Measurements from ENCODE around the gene PRKACA. TPM values are rescaled to one million over a fixed set of nuclear protein-coding genes. Genes with fewer than 3 reads are reported as not detected.

Gene PRKACA
- polyA plus RNA-seq, 4 donors: 34.7 to 66.1 (median 44.1) TPM

DNA sequence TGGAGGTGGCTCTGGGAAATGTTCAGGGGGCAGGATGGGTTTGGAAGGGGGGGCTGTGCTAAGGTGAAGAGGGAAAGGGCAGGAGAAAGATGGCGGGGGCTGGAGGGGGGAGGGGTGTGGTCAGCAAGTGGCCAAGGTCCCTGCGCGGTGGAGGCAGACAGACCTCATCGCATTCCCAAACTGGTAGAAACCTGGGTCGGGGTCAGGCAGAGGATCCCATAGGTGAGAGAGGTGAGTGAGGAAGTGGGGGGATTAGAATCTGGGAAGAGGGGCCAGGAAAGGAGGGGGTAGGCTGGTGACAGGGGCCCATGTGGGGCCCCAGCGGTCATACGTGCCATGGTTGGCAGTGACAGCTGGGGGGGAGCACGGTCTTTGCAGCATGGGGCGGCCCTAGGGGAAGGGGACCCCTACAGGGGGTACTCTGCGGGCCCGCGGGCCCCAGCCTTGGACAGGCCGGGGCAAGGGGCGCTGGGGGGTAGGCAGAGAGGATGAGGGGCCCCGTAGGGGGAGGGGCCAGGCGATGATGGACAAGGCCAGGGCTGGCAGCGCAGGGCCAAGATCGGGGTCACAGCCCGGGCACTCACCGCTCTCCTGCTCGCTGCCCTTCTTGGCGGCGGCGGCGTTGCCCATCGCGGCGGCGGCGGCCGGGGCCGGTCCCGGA lies 514 bp downstream of the PRKACA start:
- Histone ChIP-seq H3K4me1 (ENCODE audit: control insufficient read depth in 3 of 3, insufficient read depth in 2 of 3, low read depth in 1 of 3, low read length in 2 of 3) (peaks cover 2 to 39% (median 19%) of the 10 kb centered on the region in 3 donors), H3K27me3 (ENCODE audit: control insufficient read depth in 3 of 3, insufficient read depth in 3 of 3, low read length in 3 of 3) (no peaks in the 10 kb centered on the region), H3K4me3 (ENCODE audit: low read depth in 1 of 3, low read length in 3 of 3) (peak overlapping the region; percentile 87 to 93 (median 92)), H3K9me3 (ENCODE audit: control insufficient read depth in 2 of 2, insufficient read depth in 1 of 2, low read depth in 1 of 2, low read length in 1 of 2) (no peaks in the 10 kb centered on the region), H3K36me3 (ENCODE audit: control insufficient read depth in 3 of 3, insufficient read depth in 2 of 3, low read depth in 1 of 3, low read length in 3 of 3) (peaks cover 0 to 21% (median 0%) of the 10 kb centered on the region in 3 donors), H3K27ac (ENCODE audit: low read depth in 1 of 3, low read length in 2 of 3) (peak overlapping the region in 2 of 3 donors; percentile 46 to 51)
- DNase-seq: peak in 1 of 2 donors; percentile 61
- FAIRE-seq: no peak
- 0 to 1% (median 1%) methylated on average over 17 to 33 of the region's 33 CpGs for WGBS, 3 donors

DNA sequence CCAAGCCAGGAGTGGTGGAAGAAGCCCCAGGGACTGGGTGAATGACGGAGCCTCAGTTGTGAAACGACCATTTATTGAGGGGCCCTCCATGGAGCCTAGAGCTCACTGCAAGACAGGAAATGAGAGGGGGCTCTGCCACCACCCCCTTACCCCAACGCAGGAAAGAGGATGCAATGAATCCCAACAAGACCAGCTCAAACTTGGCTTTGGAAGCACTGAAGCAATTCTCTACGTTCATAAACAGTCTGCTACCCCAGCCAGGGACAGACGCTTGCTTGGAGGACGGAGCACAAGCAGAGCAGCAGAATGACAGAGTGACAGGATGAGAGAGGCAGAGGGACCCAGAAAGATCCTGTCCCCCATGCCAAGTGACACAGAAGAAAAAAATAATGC lies 1.0 kb downstream of the PRKACA start:
- peak overlapping the region in 1 of 3 donors; percentile 36 for H3K27ac ChIP-seq (ENCODE audit: low read depth in 1 of 3, low read length in 2 of 3)
- WGBS, 3 donors: 16 to 18% (median 16%) methylated on average over 6 of the region's 6 CpGs
- peaks cover 0 to 26% (median 0%) of the 10 kb centered on the region in 3 donors for H3K36me3 ChIP-seq (ENCODE audit: control insufficient read depth in 3 of 3, insufficient read depth in 2 of 3, low read depth in 1 of 3, low read length in 3 of 3)
- DNase-seq (no peak), FAIRE-seq (no peak)
- peak overlapping the region; percentile 87 to 93 (median 92) for H3K4me3 ChIP-seq (ENCODE audit: low read depth in 1 of 3, low read length in 3 of 3)
- no peaks in the 10 kb centered on the region for H3K9me3 ChIP-seq (ENCODE audit: control insufficient read depth in 2 of 2, insufficient read depth in 1 of 2, low read depth in 1 of 2, low read length in 1 of 2)
- H3K27me3 ChIP-seq (ENCODE audit: control insufficient read depth in 3 of 3, insufficient read depth in 3 of 3, low read length in 3 of 3): no peaks in the 10 kb centered on the region
- H3K4me1 ChIP-seq (ENCODE audit: control insufficient read depth in 3 of 3, insufficient read depth in 2 of 3, low read depth in 1 of 3, low read length in 2 of 3): peaks cover 2 to 39% (median 20%) of the 10 kb centered on the region in 3 donors

DNA sequence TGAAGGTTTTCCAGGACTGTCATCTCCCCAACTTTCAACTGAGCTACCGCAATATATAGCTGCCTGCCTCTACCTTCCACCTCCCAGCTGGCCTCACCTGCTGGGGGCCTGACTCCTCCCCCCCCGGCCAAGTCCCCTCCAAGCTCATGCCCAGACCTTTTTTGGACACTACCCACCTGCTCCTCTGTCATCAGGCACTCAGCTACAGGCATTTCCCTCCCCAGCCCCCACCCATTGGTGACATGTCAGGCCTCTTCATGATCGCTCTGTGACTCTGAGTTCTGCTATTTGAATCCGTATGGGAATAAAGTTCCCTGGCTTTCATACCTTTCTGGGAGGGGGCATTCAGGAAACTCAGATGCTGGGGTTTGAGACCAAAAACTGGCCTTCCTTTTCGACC lies 1.8 kb downstream of the PRKACA start:
- H3K4me3 ChIP-seq (ENCODE audit: low read depth in 1 of 3, low read length in 3 of 3): no peak overlapping the region
- DNase-seq (no peak), FAIRE-seq (no peak)
- no peaks in the 10 kb centered on the region for H3K27me3 ChIP-seq (ENCODE audit: control insufficient read depth in 3 of 3, insufficient read depth in 3 of 3, low read length in 3 of 3)
- WGBS, 3 donors: 83 to 86% (median 85%) methylated on average over 5 of the region's 5 CpGs
- peaks cover 2 to 39% (median 20%) of the 10 kb centered on the region in 3 donors for H3K4me1 ChIP-seq (ENCODE audit: control insufficient read depth in 3 of 3, insufficient read depth in 2 of 3, low read depth in 1 of 3, low read length in 2 of 3)
- no peaks in the 10 kb centered on the region for H3K9me3 ChIP-seq (ENCODE audit: control insufficient read depth in 2 of 2, insufficient read depth in 1 of 2, low read depth in 1 of 2, low read length in 1 of 2)
- H3K27ac ChIP-seq (ENCODE audit: low read depth in 1 of 3, low read length in 2 of 3): no peak overlapping the region
- peaks cover 0 to 26% (median 0%) of the 10 kb centered on the region in 3 donors for H3K36me3 ChIP-seq (ENCODE audit: control insufficient read depth in 3 of 3, insufficient read depth in 2 of 3, low read depth in 1 of 3, low read length in 3 of 3)

DNA sequence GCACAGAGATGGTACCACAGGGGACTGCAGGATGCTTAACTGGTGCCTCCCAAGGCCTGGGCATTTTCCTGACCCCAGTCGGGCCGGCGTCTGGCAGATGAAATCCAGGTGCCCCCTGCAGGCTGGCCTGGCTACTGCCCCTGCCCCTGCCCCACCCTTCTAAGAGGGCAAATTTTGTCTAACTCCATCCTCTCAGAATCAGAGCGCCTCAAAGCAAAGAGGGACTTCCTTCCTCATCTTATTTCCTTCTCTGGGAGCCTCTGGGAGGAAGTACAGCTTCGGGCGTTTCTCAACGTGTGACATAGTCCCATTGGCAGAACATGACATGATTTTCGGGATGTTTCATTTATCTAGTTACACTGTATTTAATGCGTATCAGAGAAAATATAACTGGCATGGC lies 2.7 kb downstream of the PRKACA start:
- peak overlapping the region in 1 of 3 donors; percentile 31 for H3K27ac ChIP-seq (ENCODE audit: low read depth in 1 of 3, low read length in 2 of 3)
- WGBS, 3 donors: 33 to 43% (median 35%) methylated on average over 9 of the region's 9 CpGs
- DNase-seq (peak in 1 of 2 donors; percentile 41), FAIRE-seq (no peak)
- H3K27me3 ChIP-seq (ENCODE audit: control insufficient read depth in 3 of 3, insufficient read depth in 3 of 3, low read length in 3 of 3): no peaks in the 10 kb centered on the region
- no peak overlapping the region for H3K4me3 ChIP-seq (ENCODE audit: low read depth in 1 of 3, low read length in 3 of 3)
- H3K36me3 ChIP-seq (ENCODE audit: control insufficient read depth in 3 of 3, insufficient read depth in 2 of 3, low read depth in 1 of 3, low read length in 3 of 3): peaks cover 0 to 19% (median 0%) of the 10 kb centered on the region in 3 donors
- H3K9me3 ChIP-seq (ENCODE audit: control insufficient read depth in 2 of 2, insufficient read depth in 1 of 2, low read depth in 1 of 2, low read length in 1 of 2): no peaks in the 10 kb centered on the region
- peaks cover 2 to 38% (median 20%) of the 10 kb centered on the region in 3 donors for H3K4me1 ChIP-seq (ENCODE audit: control insufficient read depth in 3 of 3, insufficient read depth in 2 of 3, low read depth in 1 of 3, low read length in 2 of 3)

DNA sequence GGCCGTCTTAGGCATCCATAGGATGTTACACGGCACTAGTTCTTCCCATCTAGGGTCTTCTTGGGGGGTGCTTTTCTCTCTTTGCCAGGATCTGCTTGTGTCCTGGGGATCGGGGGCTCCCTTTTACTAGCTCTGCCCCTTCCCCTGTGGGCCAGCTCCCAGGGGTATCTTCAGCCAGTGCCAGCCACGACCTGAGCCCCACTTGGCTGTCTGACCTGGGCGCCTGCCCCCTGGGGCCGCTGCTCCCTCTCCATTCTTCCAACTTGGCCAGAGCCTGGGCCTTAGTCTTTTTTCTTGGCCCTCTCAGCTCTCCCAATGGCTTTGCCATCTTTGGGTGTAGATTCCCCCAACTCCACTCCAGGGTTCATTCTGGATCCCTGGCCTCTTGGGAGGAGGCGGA lies 3.1 kb downstream of the PRKACA start:
- WGBS, 3 donors: 89 to 93% (median 92%) methylated on average over 7 of the region's 7 CpGs
- peaks cover 0 to 19% (median 0%) of the 10 kb centered on the region in 3 donors for H3K36me3 ChIP-seq (ENCODE audit: control insufficient read depth in 3 of 3, insufficient read depth in 2 of 3, low read depth in 1 of 3, low read length in 3 of 3)
- H3K27ac ChIP-seq (ENCODE audit: low read depth in 1 of 3, low read length in 2 of 3): peak overlapping the region in 1 of 3 donors; percentile 31
- peaks cover 2 to 34% (median 20%) of the 10 kb centered on the region in 3 donors for H3K4me1 ChIP-seq (ENCODE audit: control insufficient read depth in 3 of 3, insufficient read depth in 2 of 3, low read depth in 1 of 3, low read length in 2 of 3)
- no peaks in the 10 kb centered on the region for H3K9me3 ChIP-seq (ENCODE audit: control insufficient read depth in 2 of 2, insufficient read depth in 1 of 2, low read depth in 1 of 2, low read length in 1 of 2)
- DNase-seq (no peak), FAIRE-seq (no peak)
- H3K4me3 ChIP-seq (ENCODE audit: low read depth in 1 of 3, low read length in 3 of 3): no peak overlapping the region
- no peaks in the 10 kb centered on the region for H3K27me3 ChIP-seq (ENCODE audit: control insufficient read depth in 3 of 3, insufficient read depth in 3 of 3, low read length in 3 of 3)

DNA sequence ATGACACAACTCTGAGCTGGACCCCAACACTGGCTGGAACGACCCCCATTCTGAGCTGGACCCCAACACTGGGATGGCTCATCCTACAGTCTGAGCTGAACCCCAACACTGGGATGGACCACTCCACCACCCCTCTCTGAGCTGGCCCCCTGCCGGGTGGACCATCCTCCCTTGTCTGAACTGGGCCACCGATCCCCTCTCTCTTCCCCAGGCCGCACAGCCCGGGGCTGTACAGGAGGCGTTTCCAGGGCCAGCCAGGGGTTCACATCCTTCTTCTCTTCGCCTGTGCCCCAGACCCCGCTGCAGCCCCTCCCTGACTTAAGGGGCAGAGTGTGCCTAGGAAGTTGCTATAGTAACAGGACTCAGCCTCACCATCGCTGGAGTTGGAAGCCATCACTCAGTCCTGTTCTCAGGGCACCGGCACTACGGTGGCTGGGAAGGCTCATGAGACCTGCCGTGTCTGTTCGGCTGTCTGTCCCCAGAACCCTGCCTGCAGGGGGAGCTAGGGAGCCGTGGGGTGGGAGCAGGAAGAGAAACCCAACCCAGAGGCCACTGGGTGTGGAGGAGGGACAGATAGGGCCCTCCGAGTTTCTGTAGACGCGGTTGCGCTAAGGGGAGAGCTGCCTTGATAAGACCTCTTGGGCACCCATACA lies 3.7 kb downstream of the PRKACA start:
- DNase-seq (no peak), FAIRE-seq (no peak)
- 83 to 84% (median 84%) methylated on average over 18 of the region's 18 CpGs for WGBS, 3 donors
- H3K36me3 ChIP-seq (ENCODE audit: control insufficient read depth in 3 of 3, insufficient read depth in 2 of 3, low read depth in 1 of 3, low read length in 3 of 3): peaks cover 0 to 23% (median 0%) of the 10 kb centered on the region in 3 donors
- no peaks in the 10 kb centered on the region for H3K9me3 ChIP-seq (ENCODE audit: control insufficient read depth in 2 of 2, insufficient read depth in 1 of 2, low read depth in 1 of 2, low read length in 1 of 2)
- peaks cover 1 to 29% (median 17%) of the 10 kb centered on the region in 3 donors for H3K4me1 ChIP-seq (ENCODE audit: control insufficient read depth in 3 of 3, insufficient read depth in 2 of 3, low read depth in 1 of 3, low read length in 2 of 3)
- H3K27ac ChIP-seq (ENCODE audit: low read depth in 1 of 3, low read length in 2 of 3): peak overlapping the region in 1 of 3 donors; percentile 67
- H3K27me3 ChIP-seq (ENCODE audit: control insufficient read depth in 3 of 3, insufficient read depth in 3 of 3, low read length in 3 of 3): no peaks in the 10 kb centered on the region
- no peak overlapping the region for H3K4me3 ChIP-seq (ENCODE audit: low read depth in 1 of 3, low read length in 3 of 3)

DNA sequence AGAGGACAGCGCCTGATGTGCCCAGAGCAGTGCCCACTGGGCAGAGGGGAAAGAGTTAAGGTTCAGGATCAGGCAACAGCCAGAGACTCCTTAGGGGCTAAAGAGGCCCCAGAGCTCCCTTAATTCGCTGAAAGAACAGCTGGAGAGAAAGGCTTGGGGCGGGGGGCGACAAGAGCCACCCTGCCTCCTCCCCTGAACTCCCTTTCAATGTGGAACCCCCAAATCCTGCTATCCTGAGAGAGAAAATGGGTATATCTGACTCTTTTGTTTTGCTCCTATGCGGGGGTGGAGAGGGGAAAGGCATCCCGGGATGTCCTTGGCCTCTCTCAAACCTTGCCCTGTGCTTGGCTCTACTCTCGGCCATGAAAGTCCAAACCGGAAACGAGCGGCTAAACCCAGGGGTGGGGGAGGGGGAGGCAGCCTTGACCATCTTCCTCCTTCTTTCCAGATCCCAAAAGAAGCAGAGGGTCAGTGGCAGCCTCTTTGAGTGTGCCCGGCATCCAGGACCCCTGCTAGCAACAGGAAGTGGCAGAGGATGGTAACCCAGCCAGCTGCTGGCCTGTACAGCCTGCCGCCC lies 4.7 kb downstream of the PRKACA start:
- 52 to 66% (median 61%) methylated on average over 12 of the region's 12 CpGs for WGBS, 3 donors
- peaks cover 0 to 22% (median 17%) of the 10 kb centered on the region in 3 donors for H3K4me1 ChIP-seq (ENCODE audit: control insufficient read depth in 3 of 3, insufficient read depth in 2 of 3, low read depth in 1 of 3, low read length in 2 of 3)
- peaks cover 0 to 25% (median 0%) of the 10 kb centered on the region in 3 donors for H3K36me3 ChIP-seq (ENCODE audit: control insufficient read depth in 3 of 3, insufficient read depth in 2 of 3, low read depth in 1 of 3, low read length in 3 of 3)
- no peaks in the 10 kb centered on the region for H3K27me3 ChIP-seq (ENCODE audit: control insufficient read depth in 3 of 3, insufficient read depth in 3 of 3, low read length in 3 of 3)
- no peak for FAIRE-seq
- DNase-seq: no peak
- no peak overlapping the region for H3K4me3 ChIP-seq (ENCODE audit: low read depth in 1 of 3, low read length in 3 of 3)
- peak overlapping the region in 2 of 3 donors; percentile 42 to 67 for H3K27ac ChIP-seq (ENCODE audit: low read depth in 1 of 3, low read length in 2 of 3)
- no peaks in the 10 kb centered on the region for H3K9me3 ChIP-seq (ENCODE audit: control insufficient read depth in 2 of 2, insufficient read depth in 1 of 2, low read depth in 1 of 2, low read length in 1 of 2)

DNA sequence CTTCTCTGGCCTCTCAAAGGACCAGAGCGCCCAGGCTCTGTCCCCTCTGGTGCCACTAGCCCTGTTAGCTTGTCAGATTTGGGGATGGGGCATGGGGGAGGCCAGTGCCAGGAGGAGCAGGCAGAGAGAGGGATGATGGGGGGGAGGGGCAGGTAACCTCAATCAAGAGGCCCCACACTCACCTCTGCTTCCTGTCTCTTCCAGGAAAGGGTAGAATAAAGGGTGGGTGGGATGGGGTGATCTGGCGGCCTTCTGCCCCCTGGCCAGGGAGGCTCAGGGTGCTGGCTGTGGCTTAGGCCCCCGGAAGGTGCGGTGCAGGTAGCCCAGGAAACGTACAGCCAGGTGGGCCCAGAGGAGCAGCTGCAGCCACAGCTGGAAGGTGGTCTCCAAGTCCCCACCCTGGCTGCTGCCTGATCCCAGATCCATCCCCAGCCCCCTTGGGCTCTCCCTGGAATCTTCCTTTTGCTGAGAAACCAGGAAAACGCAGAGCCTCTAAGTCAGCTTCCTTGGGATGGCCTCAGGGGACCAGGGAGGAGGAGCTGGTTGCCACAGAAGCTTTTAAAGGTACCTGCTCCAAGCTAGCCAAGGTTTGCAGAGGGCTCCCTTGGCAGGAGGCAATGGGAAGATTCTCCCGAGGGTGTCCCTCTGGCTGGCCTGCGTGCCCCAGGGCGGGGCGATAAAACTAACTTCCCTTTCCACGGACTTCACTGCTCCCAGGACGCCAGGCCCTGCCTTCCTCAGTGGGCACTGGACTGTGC lies 5.3 kb downstream of the PRKACA start:
- Histone ChIP-seq H3K9me3 (ENCODE audit: control insufficient read depth in 2 of 2, insufficient read depth in 1 of 2, low read depth in 1 of 2, low read length in 1 of 2) (no peaks in the 10 kb centered on the region), H3K4me1 (ENCODE audit: control insufficient read depth in 3 of 3, insufficient read depth in 2 of 3, low read depth in 1 of 3, low read length in 2 of 3) (peaks cover 0 to 22% (median 17%) of the 10 kb centered on the region in 3 donors), H3K27me3 (ENCODE audit: control insufficient read depth in 3 of 3, insufficient read depth in 3 of 3, low read length in 3 of 3) (no peaks in the 10 kb centered on the region), H3K27ac (ENCODE audit: low read depth in 1 of 3, low read length in 2 of 3) (peak overlapping the region in 2 of 3 donors; percentile 37 to 67), H3K36me3 (ENCODE audit: control insufficient read depth in 3 of 3, insufficient read depth in 2 of 3, low read depth in 1 of 3, low read length in 3 of 3) (peaks cover 0 to 31% (median 0%) of the 10 kb centered on the region in 3 donors), H3K4me3 (ENCODE audit: low read depth in 1 of 3, low read length in 3 of 3) (no peak overlapping the region)
- FAIRE-seq: no peak
- 64 to 86% (median 70%) methylated on average over 9 to 12 of the region's 12 CpGs for WGBS, 3 donors
- no peak for DNase-seq
